GM10847 (cell line): ENCODE data around the gene IQCM.

Experiments used
- POLR2A ChIP-seq: IDR thresholded peaks from 2 replicates; pipeline ENCODE4 v1.6.1; 2011; ENCODE audit not compliant: insufficient read length; ENCODE audit errors: extremely low read depth

The IQCM gene

GRCh38 chr4:149702414-149703293, 113.0 kb downstream of the IQCM start:
- TF ChIP-seq POLR2A, result no peak

GRCh38 chr4:149701435-149702156, 114.0 kb downstream of the IQCM start:
- TF ChIP-seq POLR2A, result no peak

- no peak for TF ChIP-seq POLR2A
These were observed 115.4 kb downstream of the IQCM start for GRCh38 chr4:149700272-149700671.

GRCh38 chr4:149699642-149700041, 116.0 kb downstream of the IQCM start:
- no peak for TF ChIP-seq POLR2A

- TF ChIP-seq POLR2A, result no peak
These were observed 124.9 kb downstream of the IQCM start for GRCh38 chr4:149690726-149691125.

GRCh38 chr4:149684516-149684915, 131.1 kb downstream of the IQCM start:
- TF ChIP-seq POLR2A, result no peak

- TF ChIP-seq POLR2A, result no peak
These were observed 139.6 kb downstream of the IQCM start for GRCh38 chr4:149676076-149676475.

GRCh38 chr4:149645790-149646189, 169.9 kb downstream of the IQCM start:
- no peak for TF ChIP-seq POLR2A

GRCh38 chr4:149638073-149638472, 177.6 kb downstream of the IQCM start:
- no peak for TF ChIP-seq POLR2A

GRCh38 chr4:149634368-149634767, 181.3 kb downstream of the IQCM start:
- TF ChIP-seq POLR2A, result no peak

- TF ChIP-seq POLR2A, result no peak
These were observed 184.0 kb downstream of the IQCM start for GRCh38 chr4:149631629-149632028.

- no peak for TF ChIP-seq POLR2A
These were observed 185.6 kb downstream of the IQCM start for GRCh38 chr4:149630064-149630463.

GRCh38 chr4:149605601-149606378, 209.9 kb downstream of the IQCM start:
- TF ChIP-seq POLR2A, result no peak

GRCh38 chr4:149604827-149605226, 210.8 kb downstream of the IQCM start:
- TF ChIP-seq POLR2A, result no peak

- TF ChIP-seq POLR2A, result no peak
These were observed 220.1 kb downstream of the IQCM start for GRCh38 chr4:149595500-149595899.
